HG02852 (cell line): ENCODE measurements around the gene CACNA1C.

ENCODE experiments used
- ATAC-seq: cut with Tn5 transposase; IDR thresholded peaks from one replicate; pipeline ENCODE4 v1.9.1; 2021; ENCODE audit warnings: mild to moderate bottlenecking, moderate library complexity; ENCODE audit not compliant: unreplicated experiment

Gene CACNA1C

DNA sequence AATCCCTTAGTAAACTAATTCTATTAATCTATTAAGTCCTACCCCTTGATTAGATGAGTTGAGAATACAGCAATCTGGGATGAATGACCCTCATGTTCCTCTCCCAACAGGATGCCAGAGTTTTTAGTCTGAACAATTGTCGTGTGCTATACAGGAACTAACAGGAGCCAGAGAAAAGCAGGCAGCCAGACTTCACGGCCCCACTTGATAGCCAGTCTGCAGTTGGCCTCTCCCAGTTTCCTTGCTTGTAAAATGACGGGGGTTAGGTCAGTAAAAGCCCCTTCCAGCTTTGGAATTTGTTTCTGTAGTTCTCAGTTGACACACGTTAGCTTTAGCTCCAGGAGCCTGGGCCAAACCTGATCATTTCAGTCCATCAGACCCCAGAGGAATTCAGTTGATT is 475.2 kb downstream of the CACNA1C start:
- ATAC-seq: no peak

DNA sequence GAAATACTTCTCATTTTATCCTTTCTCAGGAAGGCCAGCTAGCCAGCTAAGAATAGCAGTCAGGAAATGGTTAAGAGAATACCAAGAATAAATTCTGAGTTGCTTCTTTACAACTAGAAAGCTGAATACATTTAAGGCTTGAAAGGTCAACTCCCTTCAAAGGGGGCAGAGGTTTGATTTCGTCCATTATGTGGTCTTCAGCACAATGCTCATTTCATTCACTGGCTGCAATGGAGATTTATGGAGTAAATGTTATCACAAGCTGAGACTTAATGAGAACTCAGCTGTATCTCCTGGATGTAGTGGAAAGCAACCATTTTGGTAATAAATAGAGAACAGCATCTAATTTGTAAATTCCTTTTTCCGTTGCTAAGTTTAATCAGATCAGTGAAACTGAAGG is 477.0 kb downstream of the CACNA1C start:
- no peak for ATAC-seq

- no peak for ATAC-seq
Observed at GRCh38 chr12:2531371-2531770, 478.6 kb downstream of the CACNA1C start.

GRCh38 chr12:2533036-2533435 is 480.2 kb downstream of the CACNA1C start:
- no peak for ATAC-seq

DNA sequence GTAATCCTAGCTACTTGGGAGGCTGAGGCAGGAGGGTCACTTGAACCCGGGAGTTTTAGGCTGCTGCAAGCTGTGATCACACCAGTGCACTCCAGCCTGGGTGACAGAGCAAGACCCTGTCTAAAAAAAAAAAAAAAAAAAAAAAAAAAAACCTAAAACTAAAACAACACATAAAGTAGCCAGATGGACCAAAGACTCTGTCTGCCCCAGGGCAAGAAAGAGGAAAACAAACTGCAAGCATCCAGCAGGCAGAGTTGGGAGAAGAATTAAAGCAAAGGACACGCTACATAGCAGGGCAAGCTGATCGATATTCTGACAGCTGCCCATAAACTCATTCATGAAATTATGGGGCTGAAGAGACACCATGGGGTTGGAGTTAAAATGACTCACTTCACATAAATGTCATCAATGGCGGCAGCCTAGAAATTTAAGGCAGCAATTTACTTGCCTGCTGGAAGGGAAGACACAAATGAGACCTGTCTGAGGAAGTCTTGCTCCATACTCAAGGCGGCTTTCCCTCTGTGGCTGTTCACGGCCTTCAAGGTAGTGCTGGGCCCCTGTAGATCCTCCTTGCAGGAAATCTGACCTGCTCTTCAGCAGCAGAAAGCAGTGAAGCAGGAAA is 482.9 kb downstream of the CACNA1C start:
- no peak for ATAC-seq

DNA sequence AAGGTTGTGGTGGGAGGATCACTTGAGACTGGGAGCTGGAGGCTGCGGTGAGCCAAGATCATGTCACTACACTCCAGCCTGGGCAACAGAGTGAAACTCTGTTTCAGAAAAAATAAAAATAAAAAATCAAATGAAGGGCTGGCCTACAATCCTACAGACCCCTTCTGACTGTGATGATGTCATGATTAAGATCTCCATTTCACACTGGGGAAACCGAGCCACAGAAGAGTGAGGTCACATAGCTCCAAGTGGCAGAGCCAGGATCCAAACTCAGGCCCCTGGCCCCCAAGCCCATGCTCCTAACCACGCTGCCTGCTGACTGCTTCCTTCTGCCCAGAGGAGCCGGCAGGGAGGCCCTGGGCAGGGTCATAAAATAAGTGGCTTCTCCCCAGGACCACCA is 483.9 kb downstream of the CACNA1C start:
- ATAC-seq: no peak

DNA sequence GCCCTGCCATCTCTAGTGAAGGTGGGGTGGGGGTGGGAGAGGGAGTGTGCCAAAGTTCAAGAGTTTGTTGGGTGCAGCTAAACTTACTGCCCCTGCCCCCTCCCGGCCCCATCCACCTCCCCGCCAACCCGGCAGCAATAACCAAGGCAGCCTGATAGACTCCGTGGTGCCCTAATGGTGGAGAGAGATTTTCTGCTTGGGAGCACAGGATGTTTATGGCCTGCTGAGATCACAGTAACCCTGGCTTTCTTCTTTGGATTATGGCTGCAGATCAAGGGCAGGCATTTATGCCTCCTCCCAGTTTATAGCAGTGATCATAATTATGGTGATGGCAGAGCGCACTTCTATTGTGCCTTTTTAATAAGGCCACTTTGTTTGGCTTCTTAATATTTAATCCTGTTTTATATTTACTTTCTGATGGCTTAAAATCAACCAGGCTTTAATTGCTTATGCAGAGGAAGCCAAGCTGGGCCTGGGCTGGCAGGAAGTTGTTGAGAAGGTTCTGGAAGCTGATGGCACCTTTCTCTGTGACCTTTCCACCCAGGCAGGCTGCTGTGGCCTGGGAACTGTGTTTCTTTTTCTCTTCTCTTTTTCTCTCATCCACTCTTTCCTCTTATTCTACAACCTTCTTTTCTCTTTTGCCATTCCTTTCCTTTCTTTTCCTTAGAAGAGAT is 485.2 kb downstream of the CACNA1C start:
- no peak for ATAC-seq

- ATAC-seq: no peak
Observed at GRCh38 chr12:2539938-2540337, 487.2 kb downstream of the CACNA1C start.

- ATAC-seq: no peak
Observed at GRCh38 chr12:2540535-2540941, 487.8 kb downstream of the CACNA1C start.

GRCh38 chr12:2541631-2542204 is 488.9 kb downstream of the CACNA1C start:
- no peak for ATAC-seq

GRCh38 chr12:2543801-2544200 is 491.0 kb downstream of the CACNA1C start:
- ATAC-seq: no peak

GRCh38 chr12:2544230-2544629 is 491.4 kb downstream of the CACNA1C start:
- no peak for ATAC-seq

DNA sequence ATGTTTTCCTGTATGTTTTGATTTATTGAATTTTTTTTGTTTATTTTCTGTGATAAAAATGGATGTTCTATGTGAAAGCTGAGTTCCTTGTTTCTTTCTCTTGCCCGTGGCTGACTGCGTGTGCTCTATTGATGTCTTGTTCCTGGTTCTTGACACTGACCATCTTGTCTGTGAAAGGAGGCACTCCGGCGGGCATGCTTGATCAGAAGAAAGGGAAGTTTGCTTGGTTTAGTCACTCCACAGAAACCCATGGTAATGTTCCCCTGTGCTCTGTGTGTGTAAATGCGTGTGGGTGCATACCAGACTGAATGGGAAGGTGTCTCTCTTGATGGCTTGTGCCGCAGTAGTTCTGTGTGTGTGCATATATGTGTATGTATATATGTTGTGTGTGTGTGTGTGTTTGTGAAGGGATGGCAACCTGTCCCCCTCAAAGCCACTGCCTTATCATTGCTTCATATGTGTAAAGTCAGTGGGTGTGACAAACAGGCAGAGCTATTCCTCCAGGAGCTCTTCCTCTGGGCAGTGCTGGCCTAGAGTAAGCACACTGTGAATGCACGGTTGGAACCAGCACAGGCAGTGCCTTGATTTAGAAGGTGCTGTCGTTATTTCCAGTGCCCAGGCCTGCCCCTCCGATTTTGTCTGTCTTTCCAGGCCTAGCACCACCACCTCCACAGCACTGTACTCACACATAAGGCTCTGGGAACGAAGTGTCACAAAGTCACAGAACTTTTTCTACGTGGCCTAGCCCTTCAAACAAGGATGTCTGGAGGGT is 494.7 kb downstream of the CACNA1C start:
- no peak for ATAC-seq

GRCh38 chr12:2548081-2548480 is 495.3 kb downstream of the CACNA1C start:
- no peak for ATAC-seq

DNA sequence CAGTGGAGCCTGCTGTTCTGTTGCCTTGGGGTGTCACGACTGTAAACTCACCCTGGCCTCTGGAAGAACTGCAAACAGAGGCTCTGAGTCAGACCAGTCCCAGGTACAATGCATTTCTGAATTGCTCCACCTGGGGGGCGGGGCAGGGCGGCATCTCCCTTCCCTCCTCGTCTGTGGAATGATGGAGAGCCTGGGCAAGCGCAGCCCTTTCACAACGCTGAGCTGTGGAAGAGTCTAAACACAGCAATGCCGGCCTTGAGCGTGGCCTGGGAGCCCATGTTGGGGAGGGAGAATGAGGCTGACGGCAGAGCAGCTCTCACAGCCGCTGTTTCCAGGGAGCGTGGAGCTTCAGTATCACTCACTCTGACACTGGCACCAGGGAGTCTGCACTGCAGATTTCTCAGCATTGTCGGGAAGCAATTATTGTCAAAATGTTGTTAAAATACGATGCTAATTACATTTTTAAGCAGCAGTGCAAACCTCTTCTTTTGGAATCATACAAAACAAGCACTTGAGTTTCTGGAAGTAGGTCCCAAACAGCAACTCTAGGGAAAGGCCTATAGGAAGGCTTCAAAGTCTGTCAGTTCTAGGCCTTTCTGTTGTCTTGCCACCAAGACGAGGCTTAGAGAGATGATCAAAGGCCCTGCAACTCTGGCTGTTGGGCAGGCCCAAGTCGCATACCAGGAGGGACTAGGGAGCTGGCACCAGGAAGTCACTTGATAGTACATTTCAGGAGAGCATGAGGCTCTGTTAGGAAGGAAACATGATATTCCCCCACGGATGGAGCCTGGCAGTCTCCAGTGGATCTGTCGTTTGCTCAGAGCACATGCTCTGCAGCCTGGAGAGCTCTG is 498.0 kb downstream of the CACNA1C start:
- no peak for ATAC-seq

DNA sequence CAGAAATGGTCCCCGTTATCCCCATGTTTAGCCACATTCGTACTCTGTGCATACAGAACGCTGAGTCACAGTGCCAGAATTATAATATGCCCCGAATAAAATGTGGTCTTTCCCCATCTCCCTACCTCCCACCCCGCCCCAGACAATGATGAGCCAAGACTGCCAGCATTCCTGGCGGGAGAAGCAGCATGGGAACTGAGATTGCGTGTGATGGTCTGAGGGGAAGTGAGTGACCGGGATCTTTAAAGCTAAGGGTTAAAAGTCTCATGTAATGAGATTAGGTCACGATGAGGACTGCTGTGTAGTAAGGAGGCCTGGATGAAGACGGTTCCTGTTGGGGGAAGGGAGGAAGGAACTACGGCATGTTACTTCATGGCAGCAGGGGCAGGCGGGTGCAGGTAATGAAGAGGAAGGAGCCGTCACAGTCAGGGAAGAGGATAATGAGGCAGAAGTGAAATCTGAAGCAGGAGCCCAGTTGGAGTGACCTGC is 498.7 kb downstream of the CACNA1C start:
- no peak for ATAC-seq

- no peak for ATAC-seq
Observed at GRCh38 chr12:2552000-2552756, 499.4 kb downstream of the CACNA1C start.

DNA sequence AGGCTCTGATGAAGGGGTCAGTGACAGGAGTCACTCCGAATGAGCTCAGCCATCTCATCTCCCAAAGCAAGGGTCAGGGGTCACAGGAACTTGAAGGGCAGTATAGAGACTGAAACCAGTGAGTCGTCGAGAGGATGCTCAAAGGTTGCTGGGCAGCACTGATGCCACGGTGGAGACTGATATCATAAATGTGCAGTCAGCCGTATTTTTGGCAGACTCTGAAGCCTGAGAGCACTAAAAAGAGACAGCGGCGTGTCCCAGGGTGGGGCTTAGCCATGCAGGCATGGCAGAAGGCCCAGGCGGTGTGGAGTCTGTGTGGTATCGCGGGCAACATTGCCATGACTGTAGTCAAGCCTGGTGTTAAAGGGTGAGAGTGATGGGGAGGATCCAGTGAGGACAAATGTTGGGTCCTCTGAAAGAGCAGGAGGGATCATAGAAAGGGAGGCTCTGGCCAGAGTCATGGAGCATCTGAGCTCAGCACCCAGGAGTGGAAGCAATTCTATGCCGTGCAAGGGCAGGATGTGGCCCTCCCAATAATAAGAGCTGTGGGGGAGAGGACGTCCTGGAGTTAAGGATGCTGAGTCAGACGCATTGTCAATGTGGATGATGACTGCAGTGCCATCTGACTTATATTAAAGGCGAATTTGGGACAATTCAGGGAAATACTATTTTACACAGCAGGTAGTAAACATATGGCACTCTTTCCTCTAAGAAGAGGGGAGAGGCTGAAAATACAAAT is 500.8 kb downstream of the CACNA1C start:
- ATAC-seq: no peak

DNA sequence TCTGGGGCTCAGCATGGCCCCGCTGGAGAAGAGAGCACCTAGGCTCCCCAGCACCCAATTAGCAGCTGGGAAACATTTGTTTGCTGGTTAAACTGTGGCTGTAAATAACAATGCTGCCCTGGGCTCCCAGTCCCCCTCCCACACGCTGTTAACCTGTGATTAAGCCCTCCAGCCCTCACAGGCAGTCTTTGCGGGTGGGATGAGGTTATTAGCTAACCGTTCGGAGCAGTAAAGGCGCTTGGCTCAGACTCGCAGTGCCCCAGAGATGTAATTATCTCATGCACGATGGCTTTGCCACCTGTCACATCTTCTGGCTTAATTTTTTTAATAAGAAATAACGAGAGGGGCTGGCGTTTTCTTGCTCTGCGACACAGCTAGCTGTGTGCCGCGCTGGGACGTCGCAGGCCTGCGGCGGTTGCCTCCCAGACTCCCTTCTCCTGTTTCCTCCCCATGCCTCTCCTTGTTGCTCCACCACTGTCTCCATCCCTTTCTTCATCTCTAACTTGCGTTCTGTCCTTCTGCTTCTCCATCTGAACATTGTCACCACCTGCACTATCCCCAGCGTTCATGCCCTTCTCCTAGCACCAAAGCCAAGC is 502.8 kb downstream of the CACNA1C start:
- ATAC-seq: no peak
